Activated CD4-positive, alpha-beta T cell treated with anti-CD3 and anti-CD28 coated beads, Interleukin-2, Interleukin-6, amounts not matched to agents 100 ng/mL and 50 ng/mL, durations not matched to agents 16 hours and 8 hours (primary cell): ENCODE measurements around the gene AEBP1.

Experiments
- DNase-seq: peaks from one replicate; pipeline ENCODE4 v3.0.0-alpha.2; 2020

The AEBP1 gene

DNA sequence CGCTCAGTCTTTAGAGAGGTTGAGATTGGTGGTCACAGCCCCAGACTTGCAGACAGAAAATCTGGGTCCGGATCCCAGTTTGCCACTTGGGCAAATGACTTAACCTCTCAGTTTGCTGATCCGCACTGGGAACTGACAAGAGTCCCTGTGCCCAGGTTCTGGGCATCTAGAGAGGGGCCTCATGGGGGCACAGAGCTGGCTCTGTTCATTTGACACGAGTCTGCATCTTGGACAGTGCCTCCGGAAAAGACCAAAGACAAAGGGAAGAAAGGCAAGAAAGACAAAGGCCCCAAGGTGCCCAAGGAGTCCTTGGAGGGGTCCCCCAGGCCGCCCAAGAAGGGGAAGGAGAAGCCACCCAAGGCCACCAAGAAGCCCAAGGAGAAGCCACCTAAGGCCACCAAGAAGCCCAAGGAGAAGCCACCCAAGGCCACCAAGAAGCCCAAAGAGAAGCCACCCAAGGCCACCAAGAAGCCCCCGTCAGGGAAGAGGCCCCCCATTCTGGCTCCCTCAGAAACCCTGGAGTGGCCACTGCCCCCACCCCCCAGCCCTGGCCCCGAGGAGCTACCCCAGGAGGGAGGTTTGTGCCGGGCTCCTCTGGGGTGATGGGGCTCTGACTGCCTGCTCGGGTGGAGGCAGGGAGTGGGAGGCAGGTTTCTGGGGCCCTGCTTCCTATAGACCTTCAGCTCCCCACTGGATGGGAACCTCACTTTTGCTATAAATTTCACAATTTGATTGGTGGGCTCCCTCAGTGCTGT is 2.3 kb downstream of the AEBP1 start:
- DNase-seq = no peak

DNA sequence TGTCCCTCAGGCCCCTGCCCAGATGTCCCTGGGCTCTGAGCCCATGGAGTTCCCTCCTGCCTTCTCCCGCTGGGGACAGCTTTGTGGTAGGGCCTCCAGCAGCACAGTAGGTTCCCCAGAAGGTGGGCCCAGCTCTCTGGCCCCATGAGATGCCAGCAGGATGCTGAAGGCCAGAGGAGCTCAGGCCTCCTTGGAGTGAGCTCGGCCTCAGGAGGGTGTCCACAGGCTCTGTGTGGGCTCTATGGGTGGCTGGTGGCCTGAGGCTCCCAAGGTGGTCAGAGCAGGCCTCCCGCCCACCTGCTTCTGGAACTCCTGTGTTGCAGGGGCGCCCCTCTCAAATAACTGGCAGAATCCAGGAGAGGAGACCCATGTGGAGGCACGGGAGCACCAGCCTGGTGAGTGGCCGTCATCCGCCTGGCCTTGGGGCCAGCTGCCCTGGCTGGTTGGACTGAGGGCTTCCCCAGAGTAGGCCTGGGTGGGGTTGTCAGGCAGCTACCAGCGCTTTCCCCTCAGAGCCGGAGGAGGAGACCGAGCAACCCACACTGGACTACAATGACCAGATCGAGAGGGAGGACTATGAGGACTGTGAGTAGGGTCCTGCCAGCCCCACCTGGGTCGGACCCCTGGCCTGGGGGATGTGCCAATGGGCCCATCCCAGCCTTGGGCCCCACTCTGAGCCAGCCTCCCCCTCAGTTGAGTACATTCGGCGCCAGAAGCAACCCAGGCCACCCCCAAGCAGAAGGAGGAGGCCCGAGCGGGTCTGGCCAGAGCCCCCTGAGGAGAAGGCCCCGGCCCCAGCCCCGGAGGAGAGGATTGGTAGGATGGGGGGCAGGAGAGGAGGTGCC is 3.2 kb downstream of the AEBP1 start:
- DNase-seq = no peak

DNA sequence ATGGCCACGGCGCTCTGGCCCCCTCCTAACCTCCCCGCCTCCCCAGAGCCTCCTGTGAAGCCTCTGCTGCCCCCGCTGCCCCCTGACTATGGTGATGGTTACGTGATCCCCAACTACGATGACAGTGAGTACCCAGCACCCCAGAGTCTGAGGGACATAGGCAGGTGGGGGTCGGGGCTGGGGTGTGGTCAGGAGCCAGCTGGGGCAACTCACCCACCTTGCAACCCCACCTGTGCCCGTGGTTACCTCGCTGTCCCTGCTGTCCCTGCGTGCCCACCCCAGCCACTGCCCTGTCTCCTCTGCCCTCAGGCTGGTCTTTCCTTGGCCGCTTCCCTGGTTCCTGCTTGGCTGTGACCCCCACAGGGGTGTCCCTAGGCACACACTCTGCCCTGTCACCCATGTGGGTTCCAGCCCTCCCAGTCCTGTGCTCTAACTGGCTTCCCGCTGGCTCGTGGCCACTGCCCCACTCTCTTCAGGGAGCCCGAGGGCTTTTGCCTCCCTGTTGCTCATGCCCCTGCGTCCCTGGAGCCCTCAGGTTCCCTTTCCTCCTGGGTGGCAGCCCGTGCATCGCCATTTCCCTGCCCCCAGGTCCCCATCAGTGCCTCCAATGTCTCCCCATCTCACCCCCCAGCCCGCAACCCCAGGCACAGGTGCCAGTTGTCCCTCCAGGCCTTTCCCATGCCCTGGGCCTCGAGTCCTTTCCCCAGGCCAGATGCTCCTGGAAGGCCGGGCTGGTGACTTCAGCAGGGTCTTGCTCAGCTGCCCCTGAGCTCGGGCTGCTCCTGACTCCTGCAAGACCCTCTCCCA is 4.0 kb downstream of the AEBP1 start:
- DNase-seq = no peak

- DNase-seq = no peak
These were observed 4.9 kb downstream of the AEBP1 start for GRCh38 chr7:44108768-44109750.

- no peak for DNase-seq
These were observed 5.8 kb downstream of the AEBP1 start for GRCh38 chr7:44109991-44110390.

DNA sequence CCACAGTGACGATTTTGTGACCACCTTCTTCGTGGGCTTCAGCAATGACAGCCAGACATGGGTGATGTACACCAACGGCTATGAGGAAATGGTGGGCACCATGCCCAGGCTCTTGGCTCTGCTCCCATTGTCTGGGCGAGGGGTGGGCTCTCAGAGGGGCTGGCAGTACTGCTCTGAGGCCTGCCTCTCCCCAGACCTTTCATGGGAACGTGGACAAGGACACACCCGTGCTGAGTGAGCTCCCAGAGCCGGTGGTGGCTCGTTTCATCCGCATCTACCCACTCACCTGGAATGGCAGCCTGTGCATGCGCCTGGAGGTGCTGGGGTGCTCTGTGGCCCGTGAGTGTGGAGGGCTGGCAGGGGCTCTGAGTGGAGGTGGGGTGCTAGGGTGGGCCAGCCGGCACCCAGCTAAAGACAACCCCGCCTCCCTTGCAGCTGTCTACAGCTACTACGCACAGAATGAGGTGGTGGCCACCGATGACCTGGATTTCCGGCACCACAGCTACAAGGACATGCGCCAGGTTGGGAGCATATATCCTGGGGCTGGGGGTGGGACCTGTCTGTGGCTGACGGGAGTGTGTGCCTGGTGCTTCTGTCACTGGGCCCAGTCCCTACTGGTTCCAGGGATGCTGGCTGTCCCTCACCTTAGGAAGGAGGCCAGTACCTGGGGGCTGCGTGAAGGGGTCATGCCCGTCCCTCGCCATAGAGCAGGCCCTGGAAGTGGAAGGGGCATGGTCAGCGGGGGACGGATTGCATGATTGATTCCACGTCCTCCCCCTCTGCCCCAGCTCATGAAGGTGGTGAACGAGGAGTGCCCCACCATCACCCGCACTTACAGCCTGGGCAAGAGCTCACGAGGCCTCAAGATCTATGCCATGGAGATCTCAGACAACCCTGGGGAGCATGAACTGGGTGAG is 6.8 kb downstream of the AEBP1 start:
- no peak for DNase-seq

DNA sequence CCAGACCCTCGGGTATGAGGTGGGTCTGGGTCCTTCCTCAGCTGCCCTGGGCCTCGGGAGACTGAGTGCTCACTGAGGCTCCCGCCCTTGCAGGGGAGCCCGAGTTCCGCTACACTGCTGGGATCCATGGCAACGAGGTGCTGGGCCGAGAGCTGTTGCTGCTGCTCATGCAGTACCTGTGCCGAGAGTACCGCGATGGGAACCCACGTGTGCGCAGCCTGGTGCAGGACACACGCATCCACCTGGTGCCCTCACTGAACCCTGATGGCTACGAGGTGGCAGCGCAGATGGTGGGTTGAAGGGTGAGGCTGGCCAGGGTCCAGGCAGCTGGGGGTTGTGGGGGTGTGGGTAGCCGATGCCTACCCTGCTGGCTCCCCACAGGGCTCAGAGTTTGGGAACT is 7.6 kb downstream of the AEBP1 start:
- DNase-seq = no peak

GRCh38 chr7:44112231-44112996 is 8.3 kb downstream of the AEBP1 start:
- no peak for DNase-seq

GRCh38 chr7:44112997-44113763 is 9.0 kb downstream of the AEBP1 start:
- DNase-seq = no peak

DNA sequence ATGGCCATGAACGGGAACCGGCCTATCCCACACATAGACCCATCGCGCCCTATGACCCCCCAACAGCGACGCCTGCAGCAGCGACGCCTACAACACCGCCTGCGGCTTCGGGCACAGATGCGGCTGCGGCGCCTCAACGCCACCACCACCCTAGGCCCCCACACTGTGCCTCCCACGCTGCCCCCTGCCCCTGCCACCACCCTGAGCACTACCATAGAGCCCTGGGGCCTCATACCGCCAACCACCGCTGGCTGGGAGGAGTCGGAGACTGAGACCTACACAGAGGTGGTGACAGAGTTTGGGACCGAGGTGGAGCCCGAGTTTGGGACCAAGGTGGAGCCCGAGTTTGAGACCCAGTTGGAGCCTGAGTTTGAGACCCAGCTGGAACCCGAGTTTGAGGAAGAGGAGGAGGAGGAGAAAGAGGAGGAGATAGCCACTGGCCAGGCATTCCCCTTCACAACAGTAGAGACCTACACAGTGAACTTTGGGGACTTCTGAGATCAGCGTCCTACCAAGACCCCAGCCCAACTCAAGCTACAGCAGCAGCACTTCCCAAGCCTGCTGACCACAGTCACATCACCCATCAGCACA is 9.7 kb downstream of the AEBP1 start:
- DNase-seq = no peak

DNA sequence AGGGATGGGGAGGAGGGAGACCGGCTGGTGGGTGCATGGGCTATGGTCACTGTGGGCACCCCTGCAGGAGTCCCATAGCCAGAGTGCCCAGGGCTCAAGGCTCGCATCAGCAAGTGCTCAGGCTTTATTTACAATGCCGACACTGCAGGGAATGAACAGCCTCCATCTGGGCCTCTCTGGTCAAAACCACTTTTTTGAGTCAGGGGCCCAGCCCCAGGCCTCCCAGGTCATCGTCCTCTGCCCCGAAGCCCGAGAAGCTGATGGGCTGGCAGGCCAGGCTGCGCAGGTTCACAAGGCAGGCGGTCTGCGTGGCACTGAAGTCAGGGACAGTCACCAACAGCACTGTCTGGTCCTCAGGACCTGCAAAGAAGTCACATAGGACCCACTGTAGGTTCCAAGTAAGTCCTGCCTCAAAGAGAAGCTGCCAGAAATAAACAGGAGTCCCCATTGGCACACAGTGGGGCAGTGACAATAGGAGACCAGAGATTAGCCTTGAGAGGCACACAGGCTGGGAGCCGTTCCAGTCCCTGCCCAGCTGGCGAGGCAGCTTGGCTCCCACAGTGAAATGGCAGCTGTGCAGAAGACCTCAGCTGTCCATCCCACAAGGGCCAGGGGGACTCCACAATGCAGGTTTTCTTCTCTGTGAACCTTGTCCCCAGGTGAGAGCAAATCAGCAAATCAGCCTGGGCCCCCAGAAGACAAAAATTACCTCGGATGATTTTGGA is 10.6 kb downstream of the AEBP1 start:
- DNase-seq = no peak

GRCh38 chr7:44116087-44116788 is 12.1 kb downstream of the AEBP1 start:
- DNase-seq = no peak

- DNase-seq = no peak
These were observed 12.9 kb downstream of the AEBP1 start for GRCh38 chr7:44116789-44117666.

- DNase-seq = no peak
These were observed 13.8 kb downstream of the AEBP1 start for GRCh38 chr7:44117801-44118429.

DNA sequence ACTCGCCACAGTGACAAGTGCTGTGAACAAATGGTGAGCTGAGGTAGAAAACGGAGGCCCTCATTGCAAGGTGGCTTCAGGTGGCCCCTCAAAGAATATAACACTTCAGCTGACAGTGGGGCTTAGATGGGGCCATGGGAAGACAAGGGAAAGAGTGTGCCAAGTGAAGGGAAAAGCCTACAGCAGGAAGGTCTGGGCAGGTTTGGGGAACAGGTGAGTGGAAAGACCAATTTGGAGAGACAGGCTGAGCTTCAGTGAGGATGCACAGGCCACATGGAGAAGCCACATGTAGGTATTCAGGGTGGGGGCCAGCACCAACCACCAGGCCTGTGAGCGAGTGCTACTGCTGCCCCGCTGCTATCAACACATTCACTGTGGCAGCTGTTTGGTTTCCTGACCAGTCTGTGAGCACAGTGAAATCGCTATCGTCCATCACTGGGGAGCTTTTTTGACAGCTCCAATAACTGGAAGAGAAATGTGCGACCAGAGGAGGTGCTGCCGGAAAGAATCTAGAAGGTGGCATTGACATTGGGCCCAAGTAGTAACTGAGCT is 15.8 kb downstream of the AEBP1 start:
- DNase-seq = no peak

- no peak for DNase-seq
These were observed 16.2 kb downstream of the AEBP1 start for GRCh38 chr7:44120395-44120794.
